ENCODE data around the gene PRICKLE1.

Gene PRICKLE1

DNA sequence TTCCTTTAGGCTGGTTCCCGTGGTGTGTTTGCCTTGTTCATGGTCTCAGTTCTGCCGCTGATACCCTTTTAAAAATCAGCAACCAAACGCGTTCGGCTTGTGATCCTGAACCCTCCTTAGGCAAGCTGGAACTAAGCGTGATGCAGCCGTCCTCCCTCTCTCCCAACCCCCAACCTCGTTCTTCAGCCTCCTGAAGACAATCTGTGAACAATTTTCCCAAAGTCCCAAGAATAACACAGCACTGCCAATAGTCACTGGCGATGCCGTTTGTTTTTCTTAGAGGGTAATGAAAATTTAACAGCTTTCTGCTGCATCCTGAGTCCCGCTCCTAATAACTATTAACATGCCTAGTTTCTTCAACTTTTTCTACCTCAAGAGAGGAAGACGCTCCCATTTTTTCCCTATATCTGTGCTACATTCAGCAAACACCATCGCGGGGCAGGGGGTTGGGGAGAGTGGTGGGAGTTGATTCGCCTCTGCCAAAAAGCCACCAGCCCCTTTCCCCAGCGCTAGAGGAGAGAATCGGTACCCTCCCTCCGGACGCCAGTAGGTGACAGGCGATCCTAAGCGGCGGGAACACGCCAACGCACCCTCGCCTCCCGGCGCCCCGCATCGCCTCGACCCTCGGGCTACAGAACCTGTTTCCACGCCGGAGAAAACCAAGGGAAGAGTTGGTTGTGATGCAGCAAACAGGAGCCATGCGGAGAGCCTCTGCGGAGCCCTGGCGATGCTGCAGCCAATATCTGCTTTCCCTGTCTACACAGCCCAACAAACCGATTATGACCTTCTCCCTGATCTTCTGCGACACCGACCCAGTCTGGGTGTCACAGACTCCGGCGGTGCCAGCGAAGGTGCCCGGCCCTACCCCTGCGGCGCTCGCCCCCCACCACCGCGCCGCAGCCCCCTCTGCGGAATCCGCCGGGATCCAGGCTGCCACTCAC, 752 bp downstream of the PRICKLE1 start:
- no peak for DNase-seq

DNA sequence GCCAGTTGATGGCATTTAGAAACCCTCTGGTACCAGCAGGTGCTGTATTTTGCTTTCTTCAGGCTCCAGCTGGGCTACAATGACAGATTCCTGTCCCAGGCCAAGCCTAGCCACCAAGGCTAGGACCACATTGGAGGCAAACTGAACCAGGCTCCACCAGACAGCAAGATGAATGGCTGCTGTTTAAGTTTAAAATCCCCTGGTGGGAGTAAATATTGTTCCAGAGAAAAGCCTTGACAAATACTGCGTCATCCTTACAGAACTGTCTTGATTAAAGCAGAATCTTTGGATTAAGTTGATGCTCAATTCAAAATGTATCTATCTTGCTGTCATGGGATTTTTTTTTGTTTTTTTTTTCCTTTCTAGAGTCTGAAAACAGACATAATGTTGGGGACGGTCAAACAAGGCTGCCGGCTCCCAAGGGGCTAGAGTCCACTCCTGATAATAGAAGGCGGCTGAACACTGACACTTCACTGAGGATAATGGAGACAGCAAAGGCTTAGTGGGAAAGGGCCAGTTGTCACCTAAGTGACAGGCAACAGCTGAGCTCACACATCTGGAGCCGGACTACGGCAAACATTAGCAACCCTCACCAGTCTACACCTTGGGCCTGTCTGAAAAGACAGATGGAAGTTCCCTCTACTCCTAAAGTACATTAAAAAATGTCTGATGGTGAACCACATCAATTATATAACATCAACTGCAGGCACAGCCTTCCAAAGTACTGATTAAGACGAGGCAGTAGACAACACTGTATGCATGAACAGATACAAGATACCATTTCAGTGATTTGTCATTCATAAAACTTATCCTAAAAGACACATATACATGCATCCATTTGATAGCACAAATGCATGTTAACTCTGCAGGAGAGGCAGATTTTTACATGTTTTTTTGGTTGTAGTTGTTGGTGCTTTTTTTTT, 1.7 kb downstream of the PRICKLE1 start:
- DNase-seq: no peak

DNA sequence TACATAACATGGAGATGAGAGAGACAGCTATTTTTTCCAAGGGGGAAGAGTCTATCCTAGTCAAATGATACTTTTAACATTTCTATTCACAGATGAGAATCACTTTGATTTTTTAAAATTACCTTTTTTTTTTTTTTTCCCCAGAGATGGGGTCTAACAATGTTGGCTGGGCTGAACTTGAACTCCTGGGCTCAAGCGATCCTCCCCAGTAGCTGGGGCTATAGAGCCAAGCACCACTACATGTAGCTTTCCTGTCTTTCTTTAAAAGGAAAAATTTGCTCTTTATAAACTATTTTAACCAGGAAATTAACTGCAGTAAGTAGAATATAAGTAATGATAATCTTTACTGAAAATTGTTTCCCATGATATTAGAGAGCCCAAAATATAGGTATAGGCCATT, 3.3 kb downstream of the PRICKLE1 start:
- DNase-seq: no peak

GRCh38 chr12:42585841-42586216, 3.7 kb downstream of the PRICKLE1 start:
- peak; percentile 39 to 43 for DNase-seq

DNA sequence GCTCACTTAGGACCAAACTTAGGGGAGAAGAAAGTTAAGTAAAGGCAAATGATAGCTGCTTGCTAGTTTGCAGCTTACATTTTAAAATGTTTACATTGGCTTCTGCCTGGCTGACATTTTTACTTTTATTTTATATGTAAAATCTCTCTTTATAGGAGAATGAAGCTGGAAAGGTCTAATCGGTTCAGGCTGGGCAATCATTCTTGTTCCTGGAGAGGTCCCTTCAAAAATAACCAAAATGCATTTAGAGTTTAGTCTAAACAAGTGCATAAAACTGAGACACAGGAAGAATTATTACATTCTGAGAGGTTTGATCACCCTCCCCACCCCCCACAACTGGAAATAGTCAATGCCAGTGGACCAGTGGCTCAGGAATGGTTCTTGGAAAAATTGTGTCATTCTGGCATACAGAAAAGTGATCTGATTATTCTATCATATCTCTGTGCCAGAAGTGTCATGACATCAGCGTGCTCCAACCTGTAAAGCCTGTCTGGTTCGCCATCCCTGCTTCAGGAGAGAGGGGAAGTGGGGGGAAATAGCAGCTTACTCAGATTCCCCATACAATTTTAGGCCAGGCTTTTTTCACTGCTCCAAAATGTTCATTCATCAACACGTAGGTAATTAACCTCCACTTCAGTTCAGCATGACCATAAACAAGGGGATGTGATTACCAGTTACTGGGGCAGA, 4.2 kb downstream of the PRICKLE1 start:
- DNase-seq: no peak

GRCh38 chr12:42584651-42585111, 4.9 kb downstream of the PRICKLE1 start:
- DNase-seq: no peak

GRCh38 chr12:42583016-42583415, 6.5 kb downstream of the PRICKLE1 start:
- no peak for DNase-seq

DNA sequence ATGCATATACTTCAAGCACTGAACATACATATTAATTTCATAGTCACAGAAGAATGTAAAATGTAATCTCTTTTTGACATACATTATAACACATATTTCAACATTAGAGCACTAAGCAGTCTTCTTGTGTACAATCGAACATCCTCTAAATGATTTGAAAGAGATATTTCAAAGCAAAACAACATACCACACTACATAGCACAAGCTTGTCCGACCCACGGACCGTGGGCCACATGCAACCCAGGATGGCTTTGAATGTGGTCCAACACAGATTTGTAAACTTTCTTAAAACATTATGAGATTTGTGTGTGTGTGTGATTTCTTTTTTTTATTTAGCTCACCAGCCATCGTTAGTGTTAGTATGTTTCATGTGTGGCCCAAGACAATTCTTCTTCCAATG, 7.0 kb downstream of the PRICKLE1 start:
- DNase-seq: no peak

DNA sequence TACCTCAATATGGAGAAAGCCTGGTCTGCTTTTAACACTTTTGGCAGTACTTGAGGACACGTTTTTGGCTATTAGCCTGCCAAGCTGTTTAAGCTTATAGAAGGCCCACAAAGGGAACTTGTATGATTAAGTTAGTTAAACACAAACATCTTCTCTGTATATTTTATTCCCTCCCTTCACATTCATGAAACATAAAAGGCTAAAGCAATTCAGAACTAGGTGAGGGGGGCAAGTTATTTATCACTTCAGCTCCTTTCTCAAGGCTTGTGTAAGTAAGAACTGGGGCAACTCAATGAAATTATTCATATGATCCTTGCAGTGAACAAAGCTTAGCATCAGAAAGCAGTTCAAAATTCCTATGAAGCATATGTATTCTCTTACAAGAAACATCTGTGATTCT, 7.5 kb downstream of the PRICKLE1 start:
- no peak for DNase-seq

GRCh38 chr12:42576374-42576773, 13.2 kb downstream of the PRICKLE1 start:
- DNase-seq: no peak

DNA sequence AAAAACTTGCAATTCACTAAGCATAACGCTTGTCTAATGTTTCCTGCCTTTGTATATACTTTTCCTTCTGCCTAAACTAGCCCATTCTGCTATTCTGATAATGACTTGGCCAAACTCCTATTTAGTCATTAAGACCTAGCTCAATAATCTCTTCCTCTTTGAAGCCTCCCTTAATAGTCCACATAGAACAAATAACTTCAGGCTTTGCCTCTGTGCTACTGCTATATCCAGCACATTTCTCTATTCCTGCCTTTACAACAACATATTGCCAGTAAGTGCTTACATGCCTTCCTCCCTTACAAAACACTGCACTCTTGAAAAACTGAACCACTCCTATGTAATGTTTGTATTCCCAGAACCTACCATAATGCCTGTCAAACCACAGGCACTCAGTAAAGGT, 13.8 kb downstream of the PRICKLE1 start:
- no peak for DNase-seq

DNA sequence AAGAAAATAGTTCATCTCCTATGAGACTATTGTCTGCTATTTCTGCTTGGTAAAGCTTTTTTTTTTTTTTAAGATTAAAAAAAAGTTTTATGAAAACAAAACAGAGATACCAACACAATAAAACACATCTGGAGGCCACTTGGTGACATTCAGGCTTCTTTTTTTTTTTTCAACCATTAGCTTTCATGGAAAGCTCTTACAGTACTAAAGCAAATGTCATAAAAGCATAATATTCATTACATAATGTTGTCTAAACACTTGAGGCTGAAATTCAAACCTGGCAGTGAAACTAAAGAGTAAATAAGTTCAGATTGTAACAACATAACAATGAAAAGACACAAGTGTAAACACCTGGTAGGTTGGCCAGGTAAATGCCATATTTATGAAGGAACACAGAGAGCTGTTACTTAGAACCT, 14.7 kb downstream of the PRICKLE1 start:
- DNase-seq: no peak

DNA sequence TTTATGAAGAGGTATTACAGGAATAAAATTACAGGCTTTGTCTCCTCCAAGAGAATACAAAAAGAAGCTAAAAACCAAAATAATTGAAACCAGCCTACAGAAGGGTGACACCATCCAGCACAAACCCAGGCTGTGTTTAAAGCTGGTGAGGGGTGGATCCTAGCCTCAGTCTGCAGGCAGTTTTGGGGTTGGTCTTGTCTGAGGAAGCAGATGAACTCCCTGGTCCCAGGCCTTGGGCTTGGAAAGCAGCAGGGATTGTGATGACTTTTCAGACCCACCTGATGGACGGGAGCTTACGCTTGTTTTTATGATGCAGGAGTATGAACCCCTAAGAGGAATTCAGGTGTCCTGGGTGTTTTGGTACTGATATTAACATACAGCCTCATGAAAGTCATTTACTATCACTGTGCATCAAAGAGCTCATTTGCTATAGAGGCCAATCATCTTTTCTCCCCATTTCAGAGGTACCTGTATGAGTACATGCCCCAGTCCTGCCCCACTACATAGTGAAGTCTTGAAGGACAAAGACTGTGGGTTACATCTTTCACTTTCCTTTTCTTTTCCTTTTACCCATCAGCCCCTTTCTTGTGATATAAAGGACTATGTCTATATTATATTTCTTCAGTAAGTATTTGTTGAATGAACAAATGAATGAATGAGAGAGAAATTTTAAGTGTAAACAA, 18.1 kb downstream of the PRICKLE1 start:
- no peak for DNase-seq

DNA sequence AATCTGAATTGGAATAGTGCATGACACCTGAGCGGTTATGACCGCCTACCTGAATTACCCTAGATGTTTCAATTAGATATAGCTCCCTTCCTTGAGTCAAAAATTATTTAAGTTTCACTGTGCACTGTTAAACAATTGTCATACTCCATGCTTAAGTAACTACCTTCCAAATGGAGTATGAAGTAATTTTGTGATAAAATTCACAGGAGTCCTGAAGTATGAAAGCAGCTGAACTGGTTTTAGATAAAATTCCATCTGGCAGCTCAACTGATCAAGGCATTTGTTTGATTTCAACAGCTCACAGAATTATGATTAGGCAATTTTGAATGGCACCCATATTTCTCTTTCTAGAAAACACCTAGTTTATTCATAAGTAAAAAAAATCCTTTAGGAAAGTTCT, 19.5 kb downstream of the PRICKLE1 start:
- DNase-seq: no peak

DNA sequence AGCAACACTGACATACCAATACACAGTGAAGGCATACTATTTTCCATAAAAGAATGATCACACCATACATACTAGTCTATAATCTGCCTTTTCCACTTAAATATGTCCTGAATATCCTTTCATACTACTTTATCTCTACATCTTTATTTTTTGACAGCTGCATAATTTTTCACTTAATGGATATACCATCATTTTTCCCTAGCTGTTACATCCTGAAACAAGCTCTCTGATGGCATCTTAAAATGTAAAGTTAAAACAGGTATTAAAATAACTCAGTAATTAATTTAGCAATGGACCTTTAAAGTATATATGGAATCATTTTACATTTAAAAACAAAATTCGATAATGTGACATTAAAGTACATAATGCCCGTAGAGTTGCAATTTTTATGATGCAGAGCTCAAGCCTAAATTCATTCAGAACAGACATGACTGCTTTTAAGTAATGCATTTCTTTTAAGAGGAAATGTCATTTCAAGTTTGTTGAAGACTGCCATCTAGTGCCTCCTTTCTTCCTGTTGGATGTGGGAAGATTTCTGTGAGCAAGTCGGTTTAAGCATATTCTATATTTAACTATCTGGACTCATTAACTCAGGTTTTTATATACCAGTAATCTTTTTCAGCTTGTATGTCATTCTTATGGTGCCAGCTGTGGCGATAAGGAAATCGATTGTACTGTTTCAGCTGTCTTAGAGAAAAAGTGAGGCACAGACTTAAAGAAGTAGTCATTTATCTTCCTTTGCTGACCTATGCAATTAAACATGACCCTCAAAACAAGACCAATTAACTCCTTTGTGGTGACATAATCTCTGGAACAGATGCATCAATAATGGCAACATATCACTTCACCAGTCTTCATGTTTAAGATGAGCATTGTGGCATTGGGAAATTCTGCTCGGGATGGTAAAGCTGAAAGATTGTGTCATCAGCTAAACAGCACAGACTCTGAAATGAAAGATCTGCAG, 20.3 kb downstream of the PRICKLE1 start:
- peak; percentile 52 to 57 for DNase-seq

DNA sequence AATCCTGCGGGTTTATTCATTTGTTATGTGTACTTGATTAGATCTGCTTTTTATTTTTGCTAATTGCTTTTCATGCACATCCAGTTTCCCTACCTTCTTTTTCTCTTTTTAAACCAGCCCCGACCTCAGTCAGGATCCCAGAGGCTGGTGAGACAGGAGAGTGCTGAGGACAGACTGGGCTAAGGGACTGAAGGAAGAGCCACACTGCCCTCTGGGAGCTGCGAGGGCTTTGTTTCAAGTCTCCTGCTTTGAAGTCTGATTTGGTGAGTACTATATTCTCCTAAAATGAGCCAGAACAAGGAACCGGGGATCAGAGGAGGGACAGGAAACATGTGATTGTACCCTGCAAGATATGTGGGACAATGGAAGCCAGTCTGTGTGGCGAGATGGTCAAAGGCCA, 23.9 kb downstream of the PRICKLE1 start:
- DNase-seq: no peak

GRCh38 chr12:42564996-42565395, 24.6 kb downstream of the PRICKLE1 start:
- DNase-seq: no peak

DNA sequence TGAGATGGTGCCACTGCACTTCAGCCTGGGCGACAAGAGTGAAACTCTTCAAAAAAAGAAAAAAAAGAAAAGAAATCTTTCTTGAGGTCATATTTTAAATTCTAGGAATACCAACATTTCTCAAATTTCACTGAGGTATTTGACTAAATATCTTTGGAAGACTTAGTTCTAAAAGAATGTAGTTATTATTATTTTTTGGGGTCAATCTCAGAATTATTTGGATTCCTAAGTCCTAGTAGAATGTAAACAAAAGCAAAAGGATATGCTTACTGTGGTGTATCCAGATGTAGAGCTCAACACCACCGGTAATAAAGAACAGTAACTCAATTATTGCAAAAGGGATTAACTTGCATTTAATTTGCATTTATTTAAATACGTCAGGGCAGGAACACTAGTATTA, 25.0 kb downstream of the PRICKLE1 start:
- DNase-seq: no peak

DNA sequence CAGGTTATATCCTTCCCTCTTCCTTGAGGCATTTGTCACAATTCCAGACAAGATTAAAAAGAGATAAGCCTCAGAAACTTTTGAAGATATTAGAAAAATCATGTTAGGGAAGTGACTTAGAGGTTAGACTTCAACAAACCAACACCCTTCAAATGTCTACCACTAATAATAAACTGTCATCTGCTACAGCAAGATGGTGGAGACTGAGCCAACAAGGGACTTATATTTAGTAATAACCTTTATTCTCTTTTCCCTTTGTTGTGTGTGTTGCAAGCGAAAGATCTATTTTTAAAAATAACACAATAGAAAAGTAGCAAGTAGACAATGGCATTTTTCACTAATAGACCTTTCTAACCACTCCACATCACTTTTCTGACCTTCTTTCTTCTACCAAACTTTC, 28.6 kb downstream of the PRICKLE1 start:
- DNase-seq: no peak

- no peak for DNase-seq
Observed at GRCh38 chr12:42557586-42558172, 31.9 kb downstream of the PRICKLE1 start.

DNA sequence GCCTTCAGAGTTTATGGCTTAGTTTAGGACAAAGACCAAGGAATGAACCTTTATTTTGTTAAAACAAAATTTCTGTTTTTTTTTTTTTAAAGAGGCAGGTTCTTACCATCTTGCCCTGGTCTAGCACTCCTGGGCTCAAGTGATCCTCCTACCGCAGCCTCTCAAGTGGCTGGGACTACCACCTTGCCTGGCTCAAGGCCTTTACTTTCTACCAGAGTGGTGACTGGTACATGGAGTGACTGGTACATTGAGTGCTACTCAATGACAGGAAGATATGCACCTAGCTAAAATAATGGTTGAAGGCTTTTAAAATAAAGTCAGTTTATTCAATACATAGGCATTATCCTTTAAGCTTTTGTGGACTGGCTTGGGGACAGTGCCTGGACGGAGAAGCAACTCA, 32.6 kb downstream of the PRICKLE1 start:
- no peak for DNase-seq
